Naive B cell (primary cell): ENCODE data around the gene PPARA. TPM values are rescaled to one million over a fixed set of nuclear protein-coding genes. Genes with fewer than 3 reads are reported as not detected.

Source experiments
- ATAC-seq, 2 donors: fragments of 150-1000 bp; cut with Tn5 transposase; 2 replicates each; pipeline ENCODE4 v1.10.0; 2021; ENCODE audit warnings: low read depth in 2 of 2, mild to moderate bottlenecking in 2 of 2, moderate library complexity in 2 of 2
- DNase-seq: peaks from one replicate; pipeline ENCODE4 v3.0.0; 2022
- H3K27ac Mint-ChIP-seq, 6 donors: one replicate each; pipeline ENCODE4 v1.8.0; 2020 to 2022; ENCODE audit warnings: mild to moderate bottlenecking in 6 of 6, mixed read lengths in 6 of 6, moderate library complexity in 5 of 6, inconsistent platforms in 2 of 6
- H3K27me3 Mint-ChIP-seq, 3 donors: one replicate each; pipeline ENCODE4 v1.8.0; 2021 to 2022; ENCODE audit warnings: mixed read lengths in 3 of 3, mild to moderate bottlenecking in 1 of 3
- H3K36me3 Mint-ChIP-seq, 2 donors: one replicate each; pipeline ENCODE4 v1.8.0; 2020 to 2022; ENCODE audit warnings: mixed read lengths in 2 of 2, inconsistent platforms in 1 of 2, mild to moderate bottlenecking in 1 of 2
- H3K4me1 Mint-ChIP-seq, 3 donors: one replicate each; pipeline ENCODE4 v1.8.0; 2020 to 2022; ENCODE audit warnings: mixed read lengths in 3 of 3, inconsistent platforms in 1 of 3, mild to moderate bottlenecking in 1 of 3, moderate library complexity in 1 of 3
- H3K4me3 Mint-ChIP-seq, 8 donors: one replicate each; pipeline ENCODE4 v1.8.0; 2020 to 2022; ENCODE audit warnings: mild to moderate bottlenecking in 8 of 8, mixed read lengths in 8 of 8, moderate library complexity in 8 of 8, inconsistent platforms in 2 of 8
- H3K9me3 Mint-ChIP-seq, 7 donors: one replicate each; pipeline ENCODE4 v1.8.0; 2020 to 2022; ENCODE audit warnings: mixed read lengths in 7 of 7, mild to moderate bottlenecking in 5 of 7, inconsistent platforms in 2 of 7, moderate library complexity in 1 of 7
- polyA plus RNA-seq, 6 donors: library from polyadenylated mRNA; unstranded; fragments of 300-500 nt; fragmentation: Illumina TruSeq; gene quantifications; one replicate each; pipeline ENCODE4 v1.2.3, GENCODE V29; 2021; ENCODE audit warnings: low read depth in 6 of 6

Gene PPARA
- polyA plus RNA-seq, 6 donors from 2014 or later: 4.6 to 10.8 (median 7.0) TPM

DNA sequence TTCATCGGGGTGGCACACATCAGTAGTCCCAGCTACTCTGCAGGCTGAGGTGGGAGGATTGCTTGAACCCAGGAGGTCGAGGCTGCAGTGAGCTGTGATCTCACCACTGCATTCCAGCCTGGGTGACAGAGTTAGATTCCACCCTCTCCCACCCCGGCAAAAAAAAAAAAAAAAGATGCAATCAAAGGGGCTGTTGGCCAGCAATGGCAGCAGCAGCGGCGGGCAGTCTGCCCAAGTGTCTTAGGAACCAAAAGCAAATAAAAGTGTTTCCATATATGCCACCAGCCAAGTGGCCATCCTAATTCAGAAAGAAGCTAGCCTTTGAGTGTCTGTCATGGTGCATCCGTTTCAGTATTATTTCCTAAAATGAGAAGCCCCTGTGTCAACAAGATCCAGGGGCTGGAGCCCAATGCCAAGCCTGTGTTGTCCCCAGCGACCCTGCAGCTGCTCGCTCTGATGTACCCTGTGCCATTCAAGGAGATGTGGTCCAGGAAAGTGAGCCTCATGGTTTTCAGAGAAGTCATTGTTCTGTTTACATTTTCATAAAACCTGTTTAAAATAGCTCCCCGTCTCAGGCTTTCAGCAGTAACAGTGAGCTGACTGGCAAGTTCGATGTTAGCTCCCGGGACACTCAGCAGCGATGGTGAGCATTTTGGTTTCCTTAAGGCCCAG, 87.3 kb downstream of the PPARA start:
- H3K27ac Mint-ChIP-seq: peak overlapping the region in 1 of 6 donors; percentile 72
- peaks cover 6 to 32% (median 12%) of the 10 kb centered on the region in 3 donors for H3K4me1 Mint-ChIP-seq
- DNase-seq (no peak), ATAC-seq (no peak)
- H3K27me3 Mint-ChIP-seq: no peaks in the 10 kb centered on the region
- no peaks in the 10 kb centered on the region for H3K9me3 Mint-ChIP-seq
- H3K36me3 Mint-ChIP-seq: peaks cover 0 to 15% of the 10 kb centered on the region in 2 donors
- H3K4me3 Mint-ChIP-seq: peak overlapping the region in 1 of 8 donors; percentile 23

GRCh38 chr22:46238541-46238940, 88.2 kb downstream of the PPARA start:
- no peaks in the 10 kb centered on the region for H3K27me3 Mint-ChIP-seq
- peak overlapping the region in 1 of 6 donors; percentile 26 for H3K27ac Mint-ChIP-seq
- no peak overlapping the region for H3K4me3 Mint-ChIP-seq
- ATAC-seq: no peak
- no peaks in the 10 kb centered on the region for H3K9me3 Mint-ChIP-seq
- peaks cover 0 to 15% of the 10 kb centered on the region in 2 donors for H3K36me3 Mint-ChIP-seq
- peaks cover 6 to 32% (median 12%) of the 10 kb centered on the region in 3 donors for H3K4me1 Mint-ChIP-seq
- DNase-seq: no peak

DNA sequence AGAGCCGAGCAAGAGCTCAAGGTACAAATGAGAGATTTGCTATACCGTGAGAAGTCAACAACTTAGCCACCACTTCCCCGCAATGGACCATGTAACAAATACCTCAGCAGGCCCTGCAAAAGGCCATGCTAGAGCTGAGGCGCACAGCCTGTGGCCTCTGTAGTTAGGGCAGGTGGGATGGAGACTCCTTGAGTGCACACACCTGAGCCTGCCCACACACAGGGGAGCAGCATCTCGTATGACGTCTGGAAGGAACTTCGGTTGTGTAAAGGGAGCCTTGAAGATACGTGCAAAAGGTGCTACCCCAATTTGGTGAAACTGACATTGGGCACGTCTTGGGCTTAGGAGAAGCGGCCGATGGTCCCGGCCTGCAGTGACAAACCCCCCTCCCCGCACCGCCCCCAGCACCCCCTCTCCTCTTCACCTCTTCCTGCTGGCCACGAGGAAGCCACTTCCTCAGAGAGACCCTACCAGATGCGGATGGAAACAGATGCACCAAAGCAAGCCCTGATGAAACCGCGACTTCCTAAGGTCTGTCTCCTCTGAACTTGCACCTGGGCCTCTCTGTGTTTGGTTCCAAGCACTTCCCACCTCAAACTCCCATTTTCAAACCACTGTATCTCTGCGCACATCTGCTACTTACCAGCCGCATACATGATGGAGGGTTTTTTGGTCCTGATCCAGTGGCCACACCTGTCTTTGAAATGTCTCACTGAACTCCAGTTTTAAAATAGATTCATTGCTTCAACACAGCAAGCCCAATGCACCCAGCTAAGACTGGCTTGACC, 89.1 kb downstream of the PPARA start:
- peak; percentile 34 for DNase-seq
- H3K4me1 Mint-ChIP-seq: peaks cover 11 to 30% (median 17%) of the 10 kb centered on the region in 3 donors

DNA sequence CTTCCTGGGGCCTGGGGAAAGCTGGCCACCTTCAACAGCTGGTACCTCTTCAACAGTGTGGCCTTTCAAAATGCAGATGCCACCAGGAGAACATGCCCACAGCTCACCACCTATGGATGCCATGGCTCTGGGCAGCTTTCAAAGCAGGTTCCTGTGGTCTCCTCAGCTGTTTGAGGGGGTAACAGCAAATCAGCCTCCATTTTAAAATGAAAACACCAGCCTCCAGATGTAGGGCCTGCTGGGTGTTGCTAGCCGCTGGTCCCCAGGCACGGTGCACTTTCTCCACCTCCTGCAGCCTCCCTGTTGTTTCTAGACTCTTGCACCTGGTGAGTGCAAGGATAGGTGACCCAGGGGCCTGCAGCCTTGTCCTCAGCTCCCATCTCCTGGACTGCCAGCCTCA, 89.7 kb downstream of the PPARA start:
- Mint-ChIP-seq H3K36me3 (peaks cover 6 to 14% of the 10 kb centered on the region in 2 donors), H3K4me1 (peaks cover 11 to 29% (median 17%) of the 10 kb centered on the region in 3 donors)
- no peak for ATAC-seq

More for the DNA sequence above, 89.1 kb downstream of the PPARA start:
- Mint-ChIP-seq H3K27ac (peak overlapping the region in 3 of 6 donors; percentile 10 to 40 (median 24)), H3K36me3 (peaks cover 6 to 15% of the 10 kb centered on the region in 2 donors), H3K27me3 (no peaks in the 10 kb centered on the region), H3K4me3 (peak overlapping the region in 7 of 8 donors; percentile 4 to 71 (median 66)), H3K9me3 (no peaks in the 10 kb centered on the region)
- ATAC-seq: peak; percentile 78 to 81

DNA sequence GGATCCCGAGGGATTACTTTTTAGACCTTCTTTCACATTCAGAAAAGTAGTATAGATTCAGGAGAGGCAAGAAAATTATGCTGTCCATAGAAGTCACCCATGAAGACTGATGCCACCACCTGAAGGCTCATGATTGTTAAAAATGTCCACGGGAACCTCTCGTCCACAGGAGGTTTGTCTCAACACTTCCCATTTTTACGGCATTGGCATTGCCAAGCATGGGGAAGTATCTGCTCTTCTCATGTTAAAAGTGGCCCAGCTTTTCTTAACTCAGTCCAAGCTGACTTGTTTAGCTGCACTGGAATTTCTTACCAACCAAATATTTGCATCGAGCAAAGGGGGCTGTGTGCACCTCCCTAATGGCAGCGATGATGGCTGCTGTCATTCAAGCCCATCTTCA, 90.2 kb downstream of the PPARA start:
- no peaks in the 10 kb centered on the region for H3K27me3 Mint-ChIP-seq
- no peaks in the 10 kb centered on the region for H3K9me3 Mint-ChIP-seq
- H3K4me3 Mint-ChIP-seq: peak overlapping the region in 3 of 8 donors; percentile 21 to 71 (median 61)
- H3K4me1 Mint-ChIP-seq: peaks cover 11 to 29% (median 17%) of the 10 kb centered on the region in 3 donors
- DNase-seq (no peak), ATAC-seq (no peak)
- H3K27ac Mint-ChIP-seq: peak overlapping the region in 1 of 6 donors; percentile 37
- peaks cover 6 to 9% of the 10 kb centered on the region in 2 donors for H3K36me3 Mint-ChIP-seq

More for the DNA sequence above, 89.7 kb downstream of the PPARA start:
- Mint-ChIP-seq H3K27me3 (no peaks in the 10 kb centered on the region), H3K27ac (peak overlapping the region in 2 of 6 donors; percentile 37 to 56), H3K4me3 (peak overlapping the region in 6 of 8 donors; percentile 4 to 71 (median 54)), H3K9me3 (no peaks in the 10 kb centered on the region)
- DNase-seq: no peak

- Mint-ChIP-seq H3K4me3 (no peak overlapping the region), H3K27ac (no peak overlapping the region), H3K27me3 (no peaks in the 10 kb centered on the region), H3K4me1 (peaks cover 11 to 29% (median 17%) of the 10 kb centered on the region in 3 donors), H3K36me3 (peaks cover 6 to 8% of the 10 kb centered on the region in 2 donors), H3K9me3 (no peaks in the 10 kb centered on the region)
- no peak for ATAC-seq
- DNase-seq: no peak
Measured at GRCh38 chr22:46240907-46241306, 90.6 kb downstream of the PPARA start.

GRCh38 chr22:46241396-46242007, 91.2 kb downstream of the PPARA start:
- no peak for ATAC-seq
- H3K36me3 Mint-ChIP-seq: peaks cover 6% of the 10 kb centered on the region in 2 donors
- H3K4me1 Mint-ChIP-seq: peaks cover 16 to 31% (median 17%) of the 10 kb centered on the region in 3 donors
- H3K27ac Mint-ChIP-seq: no peak overlapping the region
- no peak overlapping the region for H3K4me3 Mint-ChIP-seq
- no peaks in the 10 kb centered on the region for H3K9me3 Mint-ChIP-seq
- no peaks in the 10 kb centered on the region for H3K27me3 Mint-ChIP-seq
- DNase-seq: no peak

DNA sequence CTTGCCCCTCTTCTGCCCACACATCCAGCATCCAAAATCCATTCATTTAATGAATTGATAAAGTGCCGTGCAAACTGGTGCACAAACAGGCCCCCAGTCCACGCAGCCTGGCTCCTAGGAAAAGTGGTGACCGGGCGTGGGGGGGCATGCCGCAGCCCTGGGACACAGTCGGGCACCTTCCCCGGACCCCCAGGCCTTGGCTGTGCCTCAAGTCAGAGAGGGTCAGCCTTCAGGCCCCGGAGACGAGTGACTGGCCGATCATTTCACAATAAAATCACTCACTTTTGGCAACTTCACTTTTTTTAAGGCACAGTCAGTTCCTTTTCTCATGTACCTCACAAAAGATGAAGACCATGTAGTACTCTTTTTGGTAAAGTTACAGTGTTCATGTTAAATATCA, 91.8 kb downstream of the PPARA start:
- Mint-ChIP-seq H3K4me1 (peaks cover 17 to 31% (median 17%) of the 10 kb centered on the region in 3 donors), H3K9me3 (no peaks in the 10 kb centered on the region), H3K36me3 (peaks cover 4 to 6% of the 10 kb centered on the region in 2 donors), H3K27ac (no peak overlapping the region), H3K27me3 (no peaks in the 10 kb centered on the region), H3K4me3 (no peak overlapping the region)
- no peak for ATAC-seq
- no peak for DNase-seq

DNA sequence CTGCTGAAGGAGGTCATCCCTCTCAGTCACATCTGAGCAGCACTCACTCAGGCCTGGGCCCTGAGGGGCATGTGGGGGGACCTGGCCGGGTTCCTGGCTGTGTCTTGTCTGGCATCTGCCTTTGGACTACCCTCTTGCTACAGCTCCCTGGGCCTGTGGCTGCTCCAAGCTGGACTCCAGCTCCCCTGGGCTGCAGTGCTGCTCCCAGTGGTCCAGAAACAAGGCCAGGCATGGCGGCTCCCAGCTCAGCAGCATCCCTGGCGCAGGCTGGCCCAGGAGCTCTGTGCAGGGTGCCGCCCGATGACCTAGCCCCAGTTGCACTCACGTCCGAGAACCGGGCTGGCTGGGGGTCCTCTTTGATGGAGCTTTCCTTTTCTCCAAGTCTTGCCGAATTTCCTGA, 94.4 kb downstream of the PPARA start:
- H3K27me3 Mint-ChIP-seq: no peaks in the 10 kb centered on the region
- DNase-seq: no peak
- peak overlapping the region in 1 of 6 donors; percentile 50 for H3K27ac Mint-ChIP-seq
- no peaks in the 10 kb centered on the region for H3K9me3 Mint-ChIP-seq
- no peak for ATAC-seq
- peaks cover 21 to 28% (median 23%) of the 10 kb centered on the region in 3 donors for H3K4me1 Mint-ChIP-seq
- peaks cover 0 to 6% of the 10 kb centered on the region in 2 donors for H3K36me3 Mint-ChIP-seq
- no peak overlapping the region for H3K4me3 Mint-ChIP-seq

- Mint-ChIP-seq H3K4me1 (peaks cover 15 to 21% (median 19%) of the 10 kb centered on the region in 3 donors), H3K4me3 (no peak overlapping the region), H3K27me3 (no peaks in the 10 kb centered on the region), H3K9me3 (no peaks in the 10 kb centered on the region), H3K36me3 (peaks cover 0 to 6% of the 10 kb centered on the region in 2 donors), H3K27ac (no peak overlapping the region)
- DNase-seq (no peak), ATAC-seq (no peak)
Measured at GRCh38 chr22:46245511-46245910, 95.2 kb downstream of the PPARA start.

GRCh38 chr22:46246178-46246577, 95.9 kb downstream of the PPARA start:
- no peak overlapping the region for H3K27ac Mint-ChIP-seq
- peak overlapping the region in 2 of 8 donors; percentile 18 to 47 for H3K4me3 Mint-ChIP-seq
- H3K27me3 Mint-ChIP-seq: no peaks in the 10 kb centered on the region
- H3K36me3 Mint-ChIP-seq: peaks cover 0 to 6% of the 10 kb centered on the region in 2 donors
- no peak for DNase-seq
- peaks cover 18 to 25% (median 20%) of the 10 kb centered on the region in 3 donors for H3K4me1 Mint-ChIP-seq
- H3K9me3 Mint-ChIP-seq: no peaks in the 10 kb centered on the region
- no peak for ATAC-seq

- Mint-ChIP-seq H3K4me3 (peak overlapping the region in 4 of 8 donors; percentile 2 to 81 (median 55)), H3K27ac (peak overlapping the region in 1 of 6 donors; percentile 71)
Measured at GRCh38 chr22:46247443-46247975, 97.2 kb downstream of the PPARA start.

More at GRCh38 chr22:46247443-46247975, 97.2 kb downstream of the PPARA start:
- Mint-ChIP-seq H3K9me3 (no peaks in the 10 kb centered on the region), H3K36me3 (peaks cover 0 to 6% of the 10 kb centered on the region in 2 donors), H3K4me1 (peaks cover 22 to 31% (median 27%) of the 10 kb centered on the region in 3 donors), H3K27me3 (no peaks in the 10 kb centered on the region)
- ATAC-seq (no peak), DNase-seq (no peak)
